GM18870 (cell line): ENCODE results near the gene TES.
"Not testable (repeated sequence)": the region's sequence is repeated elsewhere in the genome, so short reads cannot be mapped to it uniquely, and the experiment has no call there.

Source experiments
- ATAC-seq: cut with Tn5 transposase; IDR thresholded peaks from one replicate; pipeline ENCODE4 v1.9.1; 2021; ENCODE audit warnings: moderate library complexity; ENCODE audit not compliant: unreplicated experiment

TES gene, protein sequence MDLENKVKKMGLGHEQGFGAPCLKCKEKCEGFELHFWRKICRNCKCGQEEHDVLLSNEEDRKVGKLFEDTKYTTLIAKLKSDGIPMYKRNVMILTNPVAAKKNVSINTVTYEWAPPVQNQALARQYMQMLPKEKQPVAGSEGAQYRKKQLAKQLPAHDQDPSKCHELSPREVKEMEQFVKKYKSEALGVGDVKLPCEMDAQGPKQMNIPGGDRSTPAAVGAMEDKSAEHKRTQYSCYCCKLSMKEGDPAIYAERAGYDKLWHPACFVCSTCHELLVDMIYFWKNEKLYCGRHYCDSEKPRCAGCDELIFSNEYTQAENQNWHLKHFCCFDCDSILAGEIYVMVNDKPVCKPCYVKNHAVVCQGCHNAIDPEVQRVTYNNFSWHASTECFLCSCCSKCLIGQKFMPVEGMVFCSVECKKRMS

GRCh38 chr7:116210345-116211005 is at the start of gene TES:
Gene TES (plus strand): TSS chr7:116210539. CDS start chr7:116210708, 169 bp downstream.
- ATAC-seq: peak; percentile 39

DNA sequence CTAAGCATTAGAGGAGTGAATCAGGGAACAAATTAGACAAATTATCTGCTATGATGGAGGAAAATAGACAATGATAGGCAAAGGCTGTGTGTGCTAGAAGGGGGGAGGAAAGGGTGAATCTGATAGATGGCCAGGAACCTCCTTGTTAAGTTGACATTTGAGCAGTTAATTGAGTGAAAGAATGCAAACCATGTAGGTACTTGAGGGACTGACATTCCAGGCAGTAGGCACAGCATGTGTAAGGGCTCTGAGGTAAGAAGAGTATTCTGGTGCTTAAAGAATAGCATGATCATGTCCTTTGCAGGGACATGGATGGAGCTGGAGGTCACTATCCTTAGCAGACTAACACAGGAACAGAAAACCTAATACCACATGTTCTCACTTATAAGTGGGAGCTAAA is 48.6 kb upstream of the TES start:
- no peak for ATAC-seq

DNA sequence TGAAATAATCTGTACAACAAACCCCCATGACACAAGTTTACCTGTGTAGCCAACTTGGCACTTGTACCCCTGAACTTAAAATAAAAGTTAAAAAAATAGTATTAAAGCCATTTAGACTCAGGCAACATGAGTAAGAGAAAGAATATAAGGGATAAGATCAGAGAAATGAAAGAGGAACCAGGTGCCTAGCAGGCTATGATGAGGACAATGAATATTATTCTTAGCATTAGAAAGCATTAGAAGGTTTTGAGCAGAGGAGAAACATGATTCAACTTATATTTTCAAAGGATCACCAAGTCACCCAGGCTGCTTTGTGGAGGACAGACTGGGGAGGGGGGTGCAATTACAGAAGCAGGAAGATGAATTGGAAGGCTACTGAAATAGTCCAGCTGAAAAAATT is 48.1 kb upstream of the TES start:
- no peak for ATAC-seq

DNA sequence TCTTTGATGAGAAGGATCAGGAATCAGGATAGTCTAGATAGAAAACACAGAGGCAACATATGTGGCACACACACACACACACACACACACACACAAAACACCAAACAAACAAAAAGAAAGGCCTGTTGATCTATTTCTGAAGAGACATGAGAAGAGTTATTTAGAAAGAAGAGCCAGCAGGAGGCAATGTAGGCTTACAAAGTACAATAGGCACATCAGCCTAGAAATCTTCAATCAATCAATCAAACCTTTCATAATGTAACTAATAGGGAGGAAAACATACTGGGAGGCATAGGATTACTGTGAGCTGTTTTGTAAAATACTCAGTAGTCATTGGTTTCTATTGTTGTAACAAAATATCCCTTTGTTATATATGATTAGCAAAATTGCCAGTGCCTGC is 47.3 kb upstream of the TES start:
- ATAC-seq: no peak

DNA sequence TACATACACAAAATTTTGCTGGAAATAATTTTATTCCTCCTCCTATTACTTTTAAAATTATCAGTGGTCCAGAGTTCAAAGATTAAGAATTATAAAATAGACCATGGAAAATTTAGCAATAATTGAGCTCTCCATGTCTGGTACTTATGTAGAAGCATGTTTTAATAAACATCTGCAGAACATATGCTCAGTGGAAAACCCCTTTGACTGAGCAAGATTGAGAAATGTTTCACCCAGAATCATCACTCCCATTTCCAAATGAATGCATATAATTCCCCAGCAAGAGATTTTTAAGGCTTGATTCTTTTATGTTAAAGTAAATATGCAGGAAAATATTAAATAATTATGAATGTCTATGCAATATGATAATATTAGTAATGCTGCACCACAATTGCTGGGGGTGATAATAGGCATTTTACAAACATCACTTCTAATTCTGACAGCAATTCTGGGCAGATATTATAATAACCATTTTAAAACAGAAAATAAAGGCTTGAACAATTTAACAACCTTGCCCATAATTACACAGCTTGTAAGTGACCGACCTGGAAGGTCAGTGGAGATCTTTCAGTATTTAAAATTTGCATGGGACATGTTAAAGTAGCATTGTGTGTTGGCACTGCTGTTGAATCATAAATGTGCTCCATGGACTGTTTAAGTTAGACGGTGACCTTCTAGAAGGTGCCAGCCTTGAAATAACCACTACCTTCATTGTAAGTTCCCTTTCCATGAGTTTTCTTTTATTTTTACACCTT is 45.6 kb upstream of the TES start:
- ATAC-seq: no peak

DNA sequence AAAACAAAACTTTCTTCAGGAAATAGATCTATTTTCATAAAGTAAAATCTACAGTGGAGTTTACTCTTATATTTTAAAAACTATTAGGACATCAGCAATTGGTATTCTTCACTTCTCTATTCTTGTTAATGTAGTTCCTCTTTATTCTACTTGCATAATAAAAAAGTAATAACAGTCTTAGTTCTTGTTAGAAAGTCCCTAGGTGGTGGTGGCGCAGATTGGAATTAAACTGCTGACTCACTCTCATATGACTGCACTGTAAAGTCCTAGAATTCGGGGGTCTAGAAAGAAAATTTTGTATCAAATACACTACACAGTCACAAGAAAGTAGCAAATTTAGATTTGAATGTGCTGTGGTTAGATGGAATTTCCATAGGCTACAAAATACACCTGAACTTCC is 44.6 kb upstream of the TES start:
- ATAC-seq: peak; percentile 60

GRCh38 chr7:116166156-116166555 is 44.2 kb upstream of the TES start:
- ATAC-seq: no peak

- ATAC-seq: no peak
Observed at GRCh38 chr7:116167177-116167576, 43.2 kb upstream of the TES start.

DNA sequence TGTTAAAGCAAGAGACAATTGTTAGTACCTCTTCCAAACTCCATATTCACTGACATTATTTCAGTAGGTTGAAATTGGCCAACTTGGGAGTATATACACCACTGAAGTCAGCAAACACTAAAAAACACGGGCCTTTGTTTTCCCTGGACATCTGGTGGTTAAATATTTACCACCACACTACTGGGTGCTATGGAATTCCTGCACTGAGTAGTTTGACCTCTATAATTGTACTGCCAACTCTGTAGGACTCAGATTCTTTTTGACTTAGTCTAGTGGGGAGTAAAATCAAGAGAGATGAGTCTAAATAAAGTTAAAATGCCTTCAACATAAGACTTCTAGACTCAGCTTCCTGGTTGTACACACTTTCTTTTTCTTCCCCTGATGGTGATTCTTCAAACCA is 41.3 kb upstream of the TES start:
- ATAC-seq: no peak

GRCh38 chr7:116170180-116170579 is 40.2 kb upstream of the TES start:
- no peak for ATAC-seq

DNA sequence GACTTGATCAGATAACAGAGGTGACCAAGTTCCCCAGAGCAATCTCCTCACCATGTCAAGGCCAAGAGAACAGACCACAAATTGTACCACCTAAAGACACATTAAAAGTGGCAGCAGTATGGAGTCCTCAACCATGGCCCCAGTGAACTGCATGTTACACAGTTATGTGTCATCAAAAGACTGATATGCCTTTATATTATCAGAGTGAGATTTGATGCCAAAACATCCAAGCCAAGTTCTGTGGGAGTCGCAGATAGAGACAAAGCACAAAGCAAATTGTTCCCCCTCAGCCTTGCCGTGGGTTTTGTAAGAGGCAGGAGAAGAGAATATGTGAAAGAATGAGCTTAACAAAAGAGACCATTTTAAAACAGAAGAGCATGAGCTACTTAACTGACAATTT is 39.2 kb upstream of the TES start:
- no peak for ATAC-seq

- no peak for ATAC-seq
Observed at GRCh38 chr7:116172353-116172752, 38.0 kb upstream of the TES start.

DNA sequence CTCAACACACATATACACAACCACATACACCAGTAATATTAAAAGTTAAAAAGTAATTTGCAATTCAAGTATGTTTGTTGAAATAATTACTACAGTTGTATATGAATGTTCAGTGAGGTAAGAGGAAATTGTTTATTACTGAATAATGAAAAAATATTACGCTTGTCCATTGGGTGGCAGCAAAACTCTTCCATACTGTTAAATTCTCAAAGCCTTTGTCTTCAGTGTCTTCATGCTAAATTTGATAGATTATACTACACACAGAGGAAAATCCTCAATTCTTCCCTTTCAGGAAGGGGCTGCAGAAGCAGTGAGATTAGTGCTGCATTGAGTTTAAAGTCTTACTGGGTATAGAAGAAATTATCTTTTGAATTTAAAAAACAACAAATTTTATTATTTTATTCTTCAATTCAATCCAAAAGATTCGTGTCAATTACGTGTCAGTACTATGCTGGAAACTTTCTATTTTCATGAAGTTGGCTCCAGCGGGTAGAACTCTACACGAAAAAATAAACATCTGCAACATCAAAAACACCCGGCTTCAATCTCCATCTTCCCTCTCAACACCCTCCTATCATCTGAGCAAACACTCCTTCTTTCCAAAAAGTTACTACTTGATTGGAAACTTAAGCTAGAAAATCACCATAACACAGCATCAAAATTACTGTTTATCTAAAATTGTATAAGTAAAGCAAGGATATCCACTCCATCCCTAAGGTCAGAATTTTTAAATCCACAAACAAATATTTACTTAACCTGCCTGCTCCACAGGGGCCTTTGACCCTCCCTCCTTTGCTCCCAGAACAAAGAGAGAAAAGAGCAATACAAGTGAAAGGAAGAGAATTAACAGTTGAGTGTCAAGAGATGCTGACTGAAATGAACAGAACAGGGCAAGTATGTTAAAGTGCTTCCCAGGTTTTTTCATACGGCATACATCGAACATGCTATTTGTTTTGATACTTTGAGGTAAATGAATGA is 37.0 kb upstream of the TES start:
- ATAC-seq: no peak

DNA sequence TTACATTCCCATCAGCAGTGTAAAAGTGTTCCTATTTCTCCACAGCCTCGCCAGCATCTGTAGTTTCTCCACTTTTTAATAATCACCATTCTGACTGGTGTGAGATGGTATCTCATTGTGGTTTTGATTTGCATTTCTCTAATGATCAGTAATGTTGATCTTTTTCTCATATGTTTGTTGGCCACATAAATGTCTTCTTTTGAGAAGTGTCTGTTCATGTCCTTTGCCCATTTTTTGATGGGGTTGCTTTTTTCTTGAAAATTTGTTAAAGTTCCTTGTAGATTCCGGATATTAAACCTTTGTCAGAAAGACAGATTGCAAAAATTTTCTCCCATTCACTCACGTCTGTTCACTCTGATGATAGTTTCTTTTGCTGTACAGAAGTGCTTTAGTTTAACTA is 35.2 kb upstream of the TES start:
- not testable (repeated sequence) for ATAC-seq

DNA sequence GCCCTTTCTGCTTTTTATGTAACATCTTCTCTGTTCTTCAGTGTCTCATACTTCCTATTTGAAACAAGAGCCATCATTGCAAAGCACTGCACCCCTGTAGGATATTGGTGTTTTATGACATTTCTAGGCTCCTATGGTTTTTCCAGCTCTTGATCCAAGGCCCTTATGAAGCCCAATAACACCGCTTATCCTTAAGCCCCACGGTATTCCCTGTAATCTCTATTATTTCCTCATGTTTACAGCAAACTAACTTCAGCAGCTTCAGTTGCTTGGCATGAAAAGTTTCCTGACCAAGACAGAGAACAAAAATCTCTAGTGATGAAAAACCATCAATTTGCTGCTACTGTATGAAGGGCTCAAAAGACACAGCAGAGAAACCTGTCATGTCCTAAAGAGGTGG is 34.1 kb upstream of the TES start:
- no peak for ATAC-seq

DNA sequence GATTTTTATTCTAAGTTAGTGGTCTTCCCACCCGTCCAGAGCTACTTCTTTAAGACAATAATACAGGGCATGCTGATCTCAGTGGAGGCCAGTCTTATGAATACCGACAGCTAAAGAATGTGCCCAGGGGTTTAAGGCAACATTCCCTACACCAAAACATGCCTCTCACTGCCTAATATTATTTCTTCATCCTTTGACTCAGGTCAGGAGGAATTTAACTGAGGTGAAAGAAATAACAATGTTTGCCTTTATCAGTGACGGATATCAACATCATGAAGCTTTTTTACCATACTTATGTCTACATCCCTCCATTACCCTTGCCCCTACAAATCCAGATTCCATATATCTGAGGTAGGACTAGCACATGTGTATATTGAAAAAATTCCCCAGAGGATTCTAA is 33.3 kb upstream of the TES start:
- no peak for ATAC-seq

- ATAC-seq: peak; percentile 69
Observed at GRCh38 chr7:116180302-116180701, 30.0 kb upstream of the TES start.

- ATAC-seq: no peak
Observed at GRCh38 chr7:116182023-116182422, 28.3 kb upstream of the TES start.

DNA sequence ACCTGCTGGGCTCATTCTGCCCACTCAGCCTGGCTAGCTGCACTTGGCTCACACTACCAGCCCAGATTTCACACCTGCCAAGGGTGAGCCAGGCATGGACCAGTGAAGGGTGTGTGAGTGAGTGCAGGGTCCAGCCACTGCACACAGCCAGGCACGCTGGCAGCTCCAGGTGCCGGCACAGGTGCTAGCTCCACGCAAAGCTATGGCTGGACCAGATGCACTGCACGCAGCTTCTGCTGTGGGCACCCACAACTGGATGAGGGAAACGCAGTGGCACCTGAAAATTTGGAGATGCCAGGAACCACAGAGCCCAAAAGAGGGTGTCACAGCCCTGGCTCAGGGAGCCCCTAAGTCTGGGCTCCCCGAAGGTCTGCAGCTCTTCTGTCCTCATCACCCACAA is 24.9 kb upstream of the TES start:
- no peak for ATAC-seq

DNA sequence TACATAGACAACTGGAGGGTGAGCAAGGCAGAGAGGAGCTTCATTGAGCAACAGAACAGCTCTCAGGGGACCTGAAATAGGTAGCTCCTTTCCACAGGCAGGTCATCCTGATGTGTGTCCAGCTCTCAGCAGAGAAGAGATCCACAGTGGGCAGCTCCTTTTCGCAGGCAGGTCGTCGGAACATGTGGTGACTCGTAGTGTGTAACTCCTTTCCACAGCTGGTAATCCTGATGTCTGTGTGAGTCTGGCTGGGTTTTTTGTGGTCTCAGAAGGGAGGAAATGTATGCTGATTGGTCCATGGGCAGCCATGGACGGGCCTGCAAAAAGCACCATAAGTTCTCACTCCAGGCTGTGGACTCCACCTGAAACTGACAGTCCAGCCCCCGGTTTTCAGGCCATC is 24.4 kb upstream of the TES start:
- ATAC-seq: no peak

DNA sequence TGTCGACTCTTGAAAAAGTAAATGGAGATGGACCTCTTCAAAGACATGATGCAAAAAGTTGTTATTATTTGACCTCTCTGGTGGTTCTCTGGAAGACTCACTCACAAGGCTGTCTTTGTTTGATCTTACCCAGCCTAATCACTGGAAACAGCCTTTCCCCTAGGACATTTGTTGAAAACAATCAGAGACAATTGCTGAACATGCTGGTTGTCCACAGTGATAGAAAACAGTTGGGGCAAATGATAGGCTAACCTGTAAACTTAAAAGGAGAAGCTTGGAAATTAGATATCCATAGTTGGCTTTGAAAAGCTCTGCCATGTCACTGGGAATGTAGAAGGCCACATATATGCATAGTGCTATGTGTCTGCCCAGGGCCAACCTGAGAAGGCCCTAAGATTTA is 22.9 kb upstream of the TES start:
- no peak for ATAC-seq
